ENCODE measurements around the gene SLC46A3.

GRCh38 chr13:28705461-28706083, 13.2 kb downstream of the SLC46A3 start:
- TF ChIP-seq POLR2AphosphoS5 (IDR thresholded peaks at IDR 0.05), result no peak
- no peak for TF ChIP-seq POLR2A (IDR thresholded peaks at IDR 0.05)

All from transverse colon (tissue), 3 donors.